H9 (cell line): ENCODE measurements around the gene NUDCD2. TPM values are rescaled to one million over a fixed set of nuclear protein-coding genes. Genes with fewer than 3 reads are reported as not detected.

Source experiments
- DNase-seq: peaks from one replicate; pipeline ENCODE4 v3.0.0-alpha.2; 2017
- H2AFZ ChIP-seq: one replicate; pipeline ENCODE4 v1.6.1; 2013; ENCODE audit warnings: mild to moderate bottlenecking, low read length, control low read depth, moderate library complexity
- H2AK5ac ChIP-seq: 2 replicates; pipeline ENCODE4 v1.6.1; 2013; ENCODE audit warnings: low read length, control low read depth, mixed read lengths; ENCODE audit not compliant: insufficient read length
- H2BK120ac ChIP-seq: one replicate; pipeline ENCODE4 v1.6.1; 2013; ENCODE audit warnings: low read depth, mild to moderate bottlenecking, low read length, control low read depth, inconsistent platforms; ENCODE audit not compliant: poor library complexity, severe bottlenecking
- H2BK12ac ChIP-seq: 2 replicates; pipeline ENCODE4 v1.6.1; 2013; ENCODE audit warnings: low read length, control low read depth, mixed read lengths, low read depth; ENCODE audit not compliant: insufficient read length
- H2BK15ac ChIP-seq: 2 replicates; pipeline ENCODE4 v1.6.1; 2013; ENCODE audit warnings: low read depth, low read length, control low read depth
- H2BK20ac ChIP-seq: one replicate; pipeline ENCODE4 v1.6.1; 2013; ENCODE audit warnings: low read depth, mild to moderate bottlenecking, low read length, control low read depth, inconsistent platforms; ENCODE audit not compliant: poor library complexity, severe bottlenecking
- H2BK5ac ChIP-seq: 2 replicates; pipeline ENCODE4 v1.6.1; 2013; ENCODE audit warnings: low read length, control low read depth, mixed read lengths; ENCODE audit not compliant: insufficient read length
- H3K14ac ChIP-seq: 2 replicates; pipeline ENCODE4 v1.6.1; 2013; ENCODE audit warnings: low read length, control low read depth; ENCODE audit not compliant: insufficient read depth
- H3K18ac ChIP-seq: 2 replicates; pipeline ENCODE4 v1.6.1; 2013; ENCODE audit warnings: low read depth, mild to moderate bottlenecking, mixed read lengths, low read length, control low read depth; ENCODE audit not compliant: insufficient read length
- H3K23ac ChIP-seq: 2 replicates; pipeline ENCODE4 v1.6.1; 2013; ENCODE audit warnings: low read length, control low read depth, mixed read lengths, low read depth; ENCODE audit not compliant: insufficient read length
- H3K23me2 ChIP-seq: 2 replicates; pipeline ENCODE4 v1.6.1; 2013; ENCODE audit warnings: low read depth, mild to moderate bottlenecking, mixed read lengths, low read length, control low read depth; ENCODE audit not compliant: insufficient read length, poor library complexity, severe bottlenecking
- H3K27ac ChIP-seq: 2 replicates; pipeline ENCODE4 v1.5.1; 2013; ENCODE audit warnings: low read length, control low read depth, mixed read lengths, low read depth; ENCODE audit not compliant: insufficient read length
- H3K27me3 ChIP-seq: 2 replicates; pipeline ENCODE4 v1.6.1; 2013; ENCODE audit warnings: low read length, control low read depth, inconsistent platforms; ENCODE audit not compliant: insufficient read depth
- H3K4ac ChIP-seq: 2 replicates; pipeline ENCODE4 v1.6.1; 2013; ENCODE audit warnings: low read depth, mild to moderate bottlenecking, control low read depth, inconsistent platforms, low read length, moderate library complexity
- H3K4me1 ChIP-seq: 2 replicates; pipeline ENCODE4 v1.6.1; 2013; ENCODE audit warnings: low read length, control low read depth, inconsistent platforms; ENCODE audit not compliant: insufficient read depth
- H3K4me2 ChIP-seq: 2 replicates; pipeline ENCODE4 v1.6.1; 2013; ENCODE audit warnings: low read length, control low read depth, mixed read lengths; ENCODE audit not compliant: insufficient read length, insufficient read depth
- H3K56ac ChIP-seq: 2 replicates; pipeline ENCODE4 v1.6.1; 2013; ENCODE audit warnings: low read depth, mild to moderate bottlenecking, mixed read lengths, low read length, control low read depth; ENCODE audit not compliant: insufficient read length
- H3K79me1 ChIP-seq: 2 replicates; pipeline ENCODE4 v1.6.1; 2013; ENCODE audit warnings: low read depth, mild to moderate bottlenecking, moderate library complexity, low read length, control low read depth, inconsistent platforms; ENCODE audit not compliant: insufficient read depth, poor library complexity, severe bottlenecking
- H3K79me2 ChIP-seq: 2 replicates; pipeline ENCODE4 v1.6.1; 2013; ENCODE audit warnings: low read length, control low read depth, inconsistent platforms; ENCODE audit not compliant: insufficient read depth
- H3K9ac ChIP-seq: 2 replicates; pipeline ENCODE4 v1.6.1; 2013; ENCODE audit warnings: low read length, control low read depth, mixed read lengths; ENCODE audit not compliant: insufficient read length; ENCODE audit errors: extremely low read depth
- H3K9me3 ChIP-seq: one replicate; pipeline ENCODE4 v1.6.1; 2013; ENCODE audit warnings: low read depth, low read length, inconsistent platforms; ENCODE audit not compliant: control insufficient read depth
- H3T11ph ChIP-seq: one replicate; pipeline ENCODE4 v1.6.1; 2013; ENCODE audit warnings: mild to moderate bottlenecking, low read length, control low read depth, inconsistent platforms
- H4K20me1 ChIP-seq: one replicate; pipeline ENCODE4 v1.6.1; 2013; ENCODE audit not compliant: control insufficient read depth, insufficient read length, insufficient read depth
- H4K5ac ChIP-seq: 2 replicates; pipeline ENCODE4 v1.6.1; 2013; ENCODE audit warnings: low read depth, mild to moderate bottlenecking, mixed read lengths, low read length, control low read depth; ENCODE audit not compliant: insufficient read length
- H4K8ac ChIP-seq: replicated peaks from 2 replicates; pipeline ENCODE4 v1.6.1; 2013; ENCODE audit warnings: low read length, control low read depth, mixed read lengths, low read depth; ENCODE audit not compliant: insufficient read length
- H4K91ac ChIP-seq: 2 replicates; pipeline ENCODE4 v1.6.1; 2013; ENCODE audit warnings: low read depth, mild to moderate bottlenecking, moderate library complexity, mixed read lengths, low read length, control low read depth; ENCODE audit not compliant: insufficient read length
- H3K27ac Mint-ChIP-seq, 3 experiments: 2 replicates in 2 of 3; 3 replicates in 1 of 3; pipeline ENCODE4 v1.8.0; 2020 to 2021; ENCODE audit warnings: mixed read lengths in 3 of 3, mild to moderate bottlenecking in 1 of 3, moderate library complexity in 1 of 3
- H3K27me3 Mint-ChIP-seq: 2 replicates; pipeline ENCODE4 v1.8.0; 2021; ENCODE audit warnings: low read depth, mild to moderate bottlenecking, moderate library complexity, mixed read lengths
- H3K36me3 Mint-ChIP-seq, 3 experiments: 2 replicates in 2 of 3; 3 replicates in 1 of 3; pipeline ENCODE4 v1.8.0; 2020 to 2021; ENCODE audit warnings: low read depth in 3 of 3, mixed read lengths in 3 of 3; ENCODE audit not compliant: insufficient read depth in 1 of 3
- H3K4me1 Mint-ChIP-seq, 2 experiments: 2 replicates each; pipeline ENCODE4 v1.8.0; 2020; ENCODE audit warnings: mixed read lengths in 2 of 2
- H3K4me3 Mint-ChIP-seq, 2 experiments: 2 replicates in 1 of 2; 3 replicates in 1 of 2; pipeline ENCODE4 v1.8.0; 2020 to 2021; ENCODE audit warnings: mild to moderate bottlenecking in 2 of 2, mixed read lengths in 2 of 2, moderate library complexity in 1 of 2
- H3K9me3 Mint-ChIP-seq, 2 experiments: 2 replicates in 1 of 2; 3 replicates in 1 of 2; pipeline ENCODE4 v1.8.0; 2020; ENCODE audit warnings: mild to moderate bottlenecking in 2 of 2, mixed read lengths in 2 of 2, moderate library complexity in 1 of 2
- CTCF ChIP-seq: fragments of 200-600 bp; sonication (generic); conservative IDR thresholded peaks from 3 replicates; pipeline ENCODE4 v1.8.0; 2021; ENCODE audit warnings: antibody characterized with exemption, mild to moderate bottlenecking
- WGBS: extraction: QIAGEN DNeasy Blood & Tissue Kit; methylation state at CpG from one replicate; pipeline ENCODE4 v1.1.7; 2013; ENCODE audit warnings: missing lambda C conversion rate, low lambda C conversion rate, mixed read lengths; ENCODE audit not compliant: insufficient read length; ENCODE audit errors: extremely low coverage; 5-methylcytosine and 5-hydroxymethylcytosine counted together
- total RNA-seq: library from RNA; stranded (reverse); gene quantifications from 2 replicates; pipeline ENCODE4 v1.2.1, GENCODE V29; 2021

The NUDCD2 gene
- total RNA-seq, 1 experiment from 2014 or later = 42.2 TPM

- Mint-ChIP-seq H3K9me3 (no peaks in the 10 kb centered on the region), H3K36me3 (peaks cover 39 to 76% (median 69%) of the 10 kb centered on the region in 3 experiments), H3K27me3 (no peaks in the 10 kb centered on the region), H3K27ac (no peak overlapping the region), H3K4me3 (no peak overlapping the region), H3K4me1 (0 out of 4 replicates have a peak, but pooled peaks cover 0 to 2% of the 10 kb centered on the region in 2 experiments)
- Histone ChIP-seq H3K18ac (no peak overlapping the region), H3K4me1 (no peaks in the 10 kb centered on the region), H2BK15ac (no peak overlapping the region), H3K4me2 (no peak overlapping the region), H3K79me2 (no peaks in the 10 kb centered on the region; the same call in 1 of the 2 replicates), H3K27me3 (no peaks in the 10 kb centered on the region), H2AK5ac (no peak overlapping the region), H3K79me1 (peaks cover 6% of the 10 kb centered on the region), H3K56ac (no peak overlapping the region), H3K9me3 (no peaks in the 10 kb centered on the region), H2BK120ac (no peak overlapping the region), H2BK20ac (no peak overlapping the region), H3T11ph (no peak overlapping the region), H3K9ac (no peak overlapping the region), H3K23ac (no peak overlapping the region), H2BK5ac (no peak overlapping the region), H3K4ac (no peak overlapping the region), H3K23me2 (no peaks in the 10 kb centered on the region), H4K5ac (no peak overlapping the region), H2BK12ac (no peak overlapping the region), H4K91ac (no peak overlapping the region), H4K8ac (no peak overlapping the region), H4K20me1 (no peaks in the 10 kb centered on the region), H2AFZ (no peak overlapping the region), H3K27ac (no peak overlapping the region), H3K14ac (no peak overlapping the region)
- DNase-seq = no peak
- TF ChIP-seq CTCF = no peak
- WGBS = no CpG with 5 or more reads among the region's 4 CpGs
Observed at GRCh38 chr5:163467682-163468081, 7.8 kb upstream of the NUDCD2 start.
